Suppressor macrophage treated with lipopolysaccharide for 1 hour (primary cell): ENCODE data around the gene BCL6B.

Source experiments
- DNase-seq, 3 donors: peaks; one replicate each; pipeline ENCODE4 v3.0.0-alpha.2; 2020 to 2022

Gene BCL6B

GRCh38 chr17:7010523-7010922 is 12.3 kb upstream of the BCL6B start:
- DNase-seq, result no peak

- DNase-seq, result no peak
Measured at GRCh38 chr17:7011415-7011814, 11.4 kb upstream of the BCL6B start.

- no peak for DNase-seq
Measured at GRCh38 chr17:7011942-7012254, 11.0 kb upstream of the BCL6B start.

- DNase-seq, result peak; percentile 99 to 100 (median 99)
Measured at GRCh38 chr17:7014261-7014994, 8.4 kb upstream of the BCL6B start.

- peak; percentile 76 to 83 (median 79) for DNase-seq
Measured at GRCh38 chr17:7014995-7015958, 7.6 kb upstream of the BCL6B start.

- no peak for DNase-seq
Measured at GRCh38 chr17:7016418-7016817, 6.4 kb upstream of the BCL6B start.

- no peak for DNase-seq
Measured at GRCh38 chr17:7016886-7017826, 5.7 kb upstream of the BCL6B start.

GRCh38 chr17:7017827-7018200 is 5.0 kb upstream of the BCL6B start:
- no peak for DNase-seq

GRCh38 chr17:7018331-7018964 is 4.4 kb upstream of the BCL6B start:
- no peak for DNase-seq

GRCh38 chr17:7019367-7019766 is 3.5 kb upstream of the BCL6B start:
- DNase-seq, result no peak

GRCh38 chr17:7019839-7020519 is 2.9 kb upstream of the BCL6B start:
- DNase-seq, result no peak

GRCh38 chr17:7020894-7021664 is 1.8 kb upstream of the BCL6B start:
- peak; percentile 25 to 38 (median 33) for DNase-seq

GRCh38 chr17:7021993-7022778 is 664 bp upstream of the BCL6B start:
- peak; percentile 79 to 92 (median 88) for DNase-seq

GRCh38 chr17:7023576-7024401 is 939 bp downstream of the BCL6B start:
- DNase-seq, result peak; percentile 95 to 96 (median 96)

GRCh38 chr17:7024402-7024785 is 1.5 kb downstream of the BCL6B start:
- DNase-seq, result no peak

GRCh38 chr17:7025245-7025644 is 2.4 kb downstream of the BCL6B start:
- DNase-seq, result no peak

- DNase-seq, result no peak
Measured at GRCh38 chr17:7026471-7027115, 3.7 kb downstream of the BCL6B start.

GRCh38 chr17:7027335-7027734 is 4.5 kb downstream of the BCL6B start:
- no peak for DNase-seq

GRCh38 chr17:7029096-7029495 is 6.2 kb downstream of the BCL6B start:
- no peak for DNase-seq
